PC-3 (cell line): ENCODE measurements around the gene LRBA. TPM values are rescaled to one million over a fixed set of nuclear protein-coding genes. Genes with fewer than 3 reads are reported as not detected.

Source experiments
- ATAC-seq: fragments of 200-7000 bp; cut with Tn5 transposase; 2 replicates; pipeline ENCODE4 v1.9.1; 2020; ENCODE audit warnings: mild to moderate bottlenecking, moderate library complexity
- BruUV-seq: library from RNA; stranded (reverse); fragments of 400-500 nt; replicated peaks from 2 replicates; lab custom pipeline; 2021; lab: Mats Ljungman, UMichigan
- CTCF ChIA-PET: fragments of 300-600 bp; sonication (Branson Sonifier 250); formaldehyde crosslinking; loops from one replicate; lab custom pipeline; 2022; ENCODE audit warnings: antibody characterized with exemption; lab: Charles Lee
- POLR2A ChIA-PET: fragments of 300-600 bp; sonication (Branson Sonifier 250); formaldehyde crosslinking; loops from one replicate; lab custom pipeline; 2022; ENCODE audit warnings: antibody characterized with exemption; ENCODE audit not compliant: unreplicated experiment; lab: Charles Lee
- DNase-seq: peaks from one replicate; pipeline ENCODE4 v3.0.0-alpha.2; 2015
- H2AFZ ChIP-seq: fragments of 300-600 bp; sonication (generic); 2 replicates; pipeline ENCODE4 v1.6.0; 2016; ENCODE audit warnings: antibody characterized with exemption, low read length
- H3F3A ChIP-seq: fragments of 300-600 bp; sonication (generic); one replicate; pipeline ENCODE4 v1.6.0; 2017; ENCODE audit warnings: antibody characterized with exemption, low read length, control low read depth, mild to moderate bottlenecking; ENCODE audit not compliant: unreplicated experiment
- H3K27ac ChIP-seq: fragments of 300-600 bp; sonication (generic); 2 replicates; pipeline ENCODE4 v1.5.1; 2016; ENCODE audit warnings: mild to moderate bottlenecking, low read length
- H3K27me3 ChIP-seq: fragments of 300-600 bp; sonication (generic); 2 replicates; pipeline ENCODE4 v1.6.1; 2016; ENCODE audit warnings: low read length, mixed read lengths
- H3K36me3 ChIP-seq: fragments of 300-600 bp; sonication (generic); 2 replicates; pipeline ENCODE4 v1.6.1; 2016; ENCODE audit warnings: low read depth, mixed run types, low read length, mixed read lengths
- H3K4me1 ChIP-seq: fragments of 300-600 bp; sonication (generic); 2 replicates; pipeline ENCODE4 v1.5.1; 2016; ENCODE audit warnings: low read length; ENCODE audit not compliant: insufficient read depth
- H3K4me2 ChIP-seq: fragments of 300-600 bp; sonication (generic); 2 replicates; pipeline ENCODE4 v1.6.0; 2016; ENCODE audit warnings: low read length
- H3K4me3 ChIP-seq: fragments of 300-600 bp; sonication (generic); 2 replicates; pipeline ENCODE4 v1.5.1; 2016; ENCODE audit warnings: mild to moderate bottlenecking, low read length, mixed read lengths
- H3K79me2 ChIP-seq: fragments of 300-600 bp; sonication (generic); 2 replicates; pipeline ENCODE4 v1.6.1; 2017; ENCODE audit warnings: low read length, mixed read lengths
- H3K9ac ChIP-seq: fragments of 300-600 bp; sonication (generic); 2 replicates; pipeline ENCODE4 v1.6.0; 2016; ENCODE audit warnings: mild to moderate bottlenecking, low read length
- H3K9me2 ChIP-seq: fragments of 300-600 bp; sonication (generic); replicated peaks from 2 replicates; pipeline ENCODE4 v1.6.1; 2016; ENCODE audit warnings: mixed run types, low read length, mixed read lengths
- H3K9me3 ChIP-seq: fragments of 300-600 bp; sonication (generic); 2 replicates; pipeline ENCODE4 v1.6.1; 2016; ENCODE audit warnings: low read length, mixed read lengths
- H4K20me1 ChIP-seq: fragments of 300-600 bp; sonication (generic); 2 replicates; pipeline ENCODE4 v1.6.1; 2016; ENCODE audit warnings: low read length, mixed read lengths
- EZH2 ChIP-seq: fragments of 300-600 bp; sonication (generic); IDR thresholded peaks from one replicate; pipeline ENCODE4 v1.6.1; 2017; ENCODE audit warnings: antibody characterized with exemption, mild to moderate bottlenecking, low read length; ENCODE audit not compliant: unreplicated experiment
- EZH2phosphoT487 ChIP-seq: fragments of 300-600 bp; sonication (generic); IDR thresholded peaks from 2 replicates; pipeline ENCODE4 v1.6.1; 2018; ENCODE audit warnings: mild to moderate bottlenecking, antibody characterized with exemption, low read length, borderline replicate concordance
- intact Hi-C: fragments of 100-400 bp; cut with micrococcal nuclease; formaldehyde crosslinking; loops from 2 replicates; pipeline ENCODE4 v1.9.0; 2023
- total RNA-seq: library from RNA; depleted of rRNA; stranded (reverse); fragments of >200 nt; gene quantifications from 2 replicates; pipeline ENCODE4 v1.2.3, GENCODE V29; 2014
- TF ChIP-seq, protein P1 (sequence below): fragments of 300-600 bp; sonication (generic); conservative IDR thresholded peaks from 2 replicates; pipeline ENCODE4 v1.5.1; 2017; ENCODE audit warnings: antibody characterized with exemption, low read depth, mild to moderate bottlenecking, low read length

Gene LRBA
- total RNA-seq, 1 experiment from 2014 or later = 40.8 TPM

DNA sequence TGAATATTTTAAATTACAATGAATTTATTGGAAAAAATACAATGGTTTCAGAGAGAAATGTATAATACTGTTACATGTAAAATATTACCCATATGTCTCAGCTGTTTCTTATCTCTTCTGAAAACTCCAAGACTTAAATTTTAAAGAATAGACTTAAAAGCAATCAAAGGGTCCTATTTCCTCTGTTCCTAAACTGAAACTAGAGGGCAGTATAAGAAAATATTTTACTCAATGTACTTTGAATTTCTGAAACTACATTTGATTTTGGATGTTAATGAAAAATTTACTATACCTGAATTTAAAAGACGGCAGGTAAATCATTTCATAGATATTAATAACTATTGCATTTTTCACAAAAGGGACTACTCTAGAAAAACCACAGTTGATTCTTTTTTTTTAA is 200.2 kb downstream of the LRBA start:
- no peaks in the 10 kb centered on the region for H3K9me2 ChIP-seq
- TF ChIP-seq EZH2 = no peak
- TF ChIP-seq EZH2phosphoT487 = no peak
- TF ChIP-seq, protein P1, sequence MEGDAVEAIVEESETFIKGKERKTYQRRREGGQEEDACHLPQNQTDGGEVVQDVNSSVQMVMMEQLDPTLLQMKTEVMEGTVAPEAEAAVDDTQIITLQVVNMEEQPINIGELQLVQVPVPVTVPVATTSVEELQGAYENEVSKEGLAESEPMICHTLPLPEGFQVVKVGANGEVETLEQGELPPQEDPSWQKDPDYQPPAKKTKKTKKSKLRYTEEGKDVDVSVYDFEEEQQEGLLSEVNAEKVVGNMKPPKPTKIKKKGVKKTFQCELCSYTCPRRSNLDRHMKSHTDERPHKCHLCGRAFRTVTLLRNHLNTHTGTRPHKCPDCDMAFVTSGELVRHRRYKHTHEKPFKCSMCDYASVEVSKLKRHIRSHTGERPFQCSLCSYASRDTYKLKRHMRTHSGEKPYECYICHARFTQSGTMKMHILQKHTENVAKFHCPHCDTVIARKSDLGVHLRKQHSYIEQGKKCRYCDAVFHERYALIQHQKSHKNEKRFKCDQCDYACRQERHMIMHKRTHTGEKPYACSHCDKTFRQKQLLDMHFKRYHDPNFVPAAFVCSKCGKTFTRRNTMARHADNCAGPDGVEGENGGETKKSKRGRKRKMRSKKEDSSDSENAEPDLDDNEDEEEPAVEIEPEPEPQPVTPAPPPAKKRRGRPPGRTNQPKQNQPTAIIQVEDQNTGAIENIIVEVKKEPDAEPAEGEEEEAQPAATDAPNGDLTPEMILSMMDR = peak; percentile 46; the same call in 1 of the 2 replicates
- no peak overlapping the region for H3K9ac ChIP-seq
- H3K36me3 ChIP-seq = 0 out of 2 replicates have a peak, but pooled peaks cover 3% of the 10 kb centered on the region
- no peak overlapping the region for H3K4me3 ChIP-seq
- ChIA-PET CTCF (no interaction called here), POLR2A (no interaction called here)
- no TSS peak for BruUV-seq
- no peak for ATAC-seq
- DNase-seq = peak; percentile 10
- H4K20me1 ChIP-seq = no peaks in the 10 kb centered on the region
- H3F3A ChIP-seq = no peaks in the 10 kb centered on the region
- no peak overlapping the region for H2AFZ ChIP-seq
- no peak overlapping the region for H3K4me2 ChIP-seq
- no peaks in the 10 kb centered on the region for H3K79me2 ChIP-seq
- H3K27ac ChIP-seq = no peak overlapping the region
- intact Hi-C loops = loop anchor here (10.0 kb wide), 1 partner anchor 50 kb away; no protein-coding TSS in a partner anchor
- no peaks in the 10 kb centered on the region for H3K9me3 ChIP-seq
- no peaks in the 10 kb centered on the region; the same call in 1 of the 2 replicates for H3K4me1 ChIP-seq
- no peaks in the 10 kb centered on the region for H3K27me3 ChIP-seq

DNA sequence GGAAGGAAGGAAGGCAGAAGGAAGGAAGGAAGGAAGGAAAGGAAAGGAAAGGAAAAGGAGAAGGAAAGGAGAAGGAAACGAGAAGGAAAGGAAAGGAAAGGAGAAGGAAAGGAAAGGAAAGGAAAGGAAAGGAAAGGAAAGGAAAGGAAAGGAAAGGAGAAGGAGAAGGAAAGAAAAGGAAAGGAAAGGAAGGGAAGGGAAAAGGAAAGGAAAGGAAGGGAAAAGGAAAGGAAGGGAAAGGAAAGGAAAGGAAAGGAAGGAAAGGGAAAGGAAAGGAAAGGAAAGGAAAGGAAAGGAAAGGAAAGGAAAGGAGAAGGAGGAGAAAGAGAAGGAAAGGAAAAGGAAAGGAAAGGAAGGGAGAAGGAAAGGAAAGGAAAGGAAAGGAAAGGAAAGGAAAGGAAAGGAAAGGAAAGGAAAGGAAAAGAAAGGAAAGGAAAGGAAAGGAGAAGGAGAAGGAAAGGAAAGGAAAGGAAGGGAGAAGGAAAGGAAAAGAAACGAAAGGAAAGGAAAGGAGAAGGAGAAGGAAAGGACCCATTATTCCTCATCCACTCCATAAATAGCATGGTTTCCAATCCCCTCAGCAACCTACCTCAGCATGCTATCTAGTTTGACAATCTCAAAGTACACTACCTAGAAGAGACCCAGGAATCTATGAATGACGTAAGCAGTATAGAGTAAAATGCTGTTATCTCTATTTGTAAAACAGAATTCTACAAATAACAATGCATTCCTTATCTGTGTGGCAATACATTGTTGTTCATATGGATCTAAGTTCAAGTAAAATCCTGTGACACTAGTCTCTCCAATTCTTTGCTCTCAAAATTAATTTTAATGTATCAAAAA is 209.7 kb downstream of the LRBA start:
- no peaks in the 10 kb centered on the region for H3K9me3 ChIP-seq
- no peaks in the 10 kb centered on the region for H3K79me2 ChIP-seq
- H3K4me1 ChIP-seq = no peaks in the 10 kb centered on the region
- no peaks in the 10 kb centered on the region for H3K36me3 ChIP-seq
- H3K27ac ChIP-seq = no peak overlapping the region
- DNase-seq = no peak
- H3K27me3 ChIP-seq = no peaks in the 10 kb centered on the region
- no peak for ATAC-seq
- ChIA-PET POLR2A (no interaction called here), CTCF (no interaction called here)
- no peaks in the 10 kb centered on the region for H3F3A ChIP-seq
- H3K4me3 ChIP-seq = no peak overlapping the region
- intact Hi-C loops = no loop called here
- H3K4me2 ChIP-seq = no peak overlapping the region
- H2AFZ ChIP-seq = no peak overlapping the region
- H4K20me1 ChIP-seq = no peaks in the 10 kb centered on the region
- TF ChIP-seq, protein P1 = no peak
- TF ChIP-seq EZH2 (no peak), EZH2phosphoT487 (no peak)
- no peaks in the 10 kb centered on the region for H3K9me2 ChIP-seq
- H3K9ac ChIP-seq = no peak overlapping the region
- BruUV-seq = no TSS peak

DNA sequence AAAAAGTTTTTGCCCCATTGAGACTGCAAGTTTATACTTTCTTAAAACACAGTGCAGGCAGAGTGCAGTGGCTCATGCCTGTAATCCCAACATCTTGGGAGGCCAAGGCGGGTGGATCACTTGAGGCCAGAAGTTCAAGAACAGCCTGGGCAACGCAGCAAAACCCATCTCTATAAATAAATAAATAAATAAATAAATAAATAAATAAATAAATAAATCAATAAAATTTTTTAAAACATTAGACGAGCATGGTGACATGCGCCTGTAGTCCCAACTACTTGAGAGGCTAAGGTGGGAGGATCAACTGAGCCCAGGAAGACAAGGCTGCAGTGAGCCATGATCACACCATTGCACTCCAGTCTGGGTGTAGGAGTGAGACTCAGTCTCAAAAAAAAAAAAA is 213.3 kb downstream of the LRBA start:
- H3K9ac ChIP-seq = no peak overlapping the region
- no peak overlapping the region for H3K4me2 ChIP-seq
- intact Hi-C loops = no loop called here
- no TSS peak for BruUV-seq
- ATAC-seq (no peak), DNase-seq (no peak)
- no peaks in the 10 kb centered on the region for H3K36me3 ChIP-seq
- H3K9me3 ChIP-seq = no peaks in the 10 kb centered on the region
- H3K27ac ChIP-seq = no peak overlapping the region
- TF ChIP-seq, protein P1 = no peak
- no peak for TF ChIP-seq EZH2
- TF ChIP-seq EZH2phosphoT487 = no peak
- no peaks in the 10 kb centered on the region for H3K4me1 ChIP-seq
- H3K9me2 ChIP-seq = no peaks in the 10 kb centered on the region
- no peaks in the 10 kb centered on the region for H4K20me1 ChIP-seq
- ChIA-PET POLR2A (no interaction called here), CTCF (no interaction called here)
- H3K4me3 ChIP-seq = no peak overlapping the region
- H3F3A ChIP-seq = no peaks in the 10 kb centered on the region
- H2AFZ ChIP-seq = no peak overlapping the region
- H3K79me2 ChIP-seq = no peaks in the 10 kb centered on the region
- H3K27me3 ChIP-seq = no peaks in the 10 kb centered on the region
